Hematopoietic multipotent progenitor cell treated with erythropoietin and hydrocortisone succinate and interleukin-3 and kit ligand, for 15 days (in vitro differentiated cells): ENCODE results near the gene SYF2.
"Not testable (repeated sequence)": the region's sequence is repeated elsewhere in the genome, so short reads cannot be mapped to it uniquely, and the experiment has no call there.

Experiments
- DNase-seq: peaks from one replicate; pipeline ENCODE4 v3.0.0-alpha.2; 2015; ENCODE audit warnings: low spot score

Gene SYF2

GRCh38 chr1:25232027-25232865 is at the start of gene SYF2:
TSS of gene SYF2 (minus strand) at chr1:25232502. CDS start at chr1:25232467, 35 bp downstream.
- DNase-seq, result peak; percentile 91

- DNase-seq, result peak; percentile 74
These were observed 47.4 kb upstream of the SYF2 start for GRCh38 chr1:25279693-25280111.

GRCh38 chr1:25278790-25279189 is 46.5 kb upstream of the SYF2 start:
- peak; percentile 6 for DNase-seq

- peak; percentile 32 for DNase-seq
These were observed 46.1 kb upstream of the SYF2 start for GRCh38 chr1:25278358-25278757.

GRCh38 chr1:25277295-25277694 is 45.0 kb upstream of the SYF2 start:
- not testable (repeated sequence) for DNase-seq

- DNase-seq, result not testable (repeated sequence)
These were observed 43.3 kb upstream of the SYF2 start for GRCh38 chr1:25275648-25276047.

GRCh38 chr1:25272238-25272637 is 39.9 kb upstream of the SYF2 start, which contains the start of gene RHD:
TSS of gene RHD (plus strand) at chr1:25272509. CDS start at chr1:25272548, 39 bp downstream.
- DNase-seq, result not testable (repeated sequence)

- DNase-seq, result not testable (repeated sequence)
These were observed 36.0 kb upstream of the SYF2 start for GRCh38 chr1:25268143-25268760.

GRCh38 chr1:25267288-25268142 is 35.2 kb upstream of the SYF2 start:
- DNase-seq, result peak; percentile 73

- not testable (repeated sequence) for DNase-seq
These were observed 34.4 kb upstream of the SYF2 start for GRCh38 chr1:25266554-25267287.

- not testable (repeated sequence) for DNase-seq
These were observed 28.0 kb upstream of the SYF2 start for GRCh38 chr1:25260336-25260735.

GRCh38 chr1:25259813-25260212 is 27.5 kb upstream of the SYF2 start:
- DNase-seq, result not testable (repeated sequence)

- no peak for DNase-seq
These were observed 24.9 kb upstream of the SYF2 start for GRCh38 chr1:25257196-25257595.

- DNase-seq, result no peak
These were observed 24.3 kb upstream of the SYF2 start for GRCh38 chr1:25256578-25256965.

- DNase-seq, result no peak
These were observed 23.6 kb upstream of the SYF2 start for GRCh38 chr1:25255706-25256577.

- no peak for DNase-seq
These were observed 21.6 kb upstream of the SYF2 start for GRCh38 chr1:25253911-25254310.

GRCh38 chr1:25247829-25248754 is 15.8 kb upstream of the SYF2 start:
- DNase-seq, result no peak

GRCh38 chr1:25247024-25247828 is 14.9 kb upstream of the SYF2 start, which contains the start of gene RSRP1:
TSS of gene RSRP1 (minus strand) at chr1:25247454. CDS start at chr1:25246963, 491 bp downstream.
- peak; percentile 100 for DNase-seq
